ENCODE results near the gene SRP14.
A peak's percentile ranks its signal among the peaks of the same experiment; 100 is the strongest.
"Not testable (repeated sequence)": the region's sequence is repeated elsewhere in the genome, so short reads cannot be mapped to it uniquely, and the experiment has no call there.

SRP14 gene, protein sequence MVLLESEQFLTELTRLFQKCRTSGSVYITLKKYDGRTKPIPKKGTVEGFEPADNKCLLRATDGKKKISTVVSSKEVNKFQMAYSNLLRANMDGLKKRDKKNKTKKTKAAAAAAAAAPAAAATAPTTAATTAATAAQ

DNA sequence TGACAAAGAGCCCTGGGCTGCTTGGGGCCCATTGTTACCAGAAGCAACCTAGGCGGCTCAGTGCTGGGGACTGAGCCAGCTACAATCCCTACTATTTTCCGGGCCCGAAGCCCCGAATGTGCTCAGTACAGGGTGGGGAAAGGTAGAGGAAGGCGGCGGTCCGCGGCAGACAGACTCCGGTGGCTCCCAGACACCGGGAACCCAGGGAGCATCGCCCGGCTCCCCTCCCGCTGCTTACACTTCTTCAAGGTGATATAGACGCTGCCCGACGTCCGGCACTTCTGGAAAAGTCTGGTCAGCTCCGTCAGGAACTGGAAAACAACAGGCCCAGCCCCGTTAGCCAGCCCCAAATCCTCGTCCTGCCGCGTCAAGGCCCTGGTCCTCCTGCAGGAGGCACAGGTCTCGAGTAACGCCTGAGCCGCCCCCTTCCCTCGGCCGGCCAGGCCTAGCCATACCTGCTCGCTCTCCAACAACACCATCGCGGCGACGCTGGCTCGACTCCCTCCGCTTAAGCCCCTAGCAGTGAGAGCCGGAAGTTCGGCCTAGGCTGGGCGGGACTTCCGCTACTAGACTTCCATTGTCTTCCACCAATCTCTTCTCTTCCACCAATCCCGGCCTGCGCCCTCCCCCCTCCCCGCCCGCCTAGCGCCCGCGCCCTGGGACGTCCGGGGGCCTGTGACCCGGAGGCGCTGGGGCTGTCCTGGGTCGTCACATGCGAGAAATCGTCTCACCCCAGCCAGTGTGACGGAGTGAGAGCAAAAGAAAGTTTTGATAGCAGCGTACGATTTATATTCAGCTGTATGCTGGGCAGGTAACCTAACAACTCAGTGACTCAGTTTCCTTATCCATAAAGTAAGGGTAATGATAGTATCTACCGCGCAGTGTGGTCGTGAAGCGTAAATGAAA, at the start of gene SRP14:
TSS of gene SRP14 (minus strand) at position 544 of the 906 bp plus-strand sequence. CDS start at position 479, 65 bp downstream.
- peak; percentile 84 for DNase-seq

GRCh38 chr15:40087991-40088928, 49.3 kb upstream of the SRP14 start:
- no peak for DNase-seq

DNA sequence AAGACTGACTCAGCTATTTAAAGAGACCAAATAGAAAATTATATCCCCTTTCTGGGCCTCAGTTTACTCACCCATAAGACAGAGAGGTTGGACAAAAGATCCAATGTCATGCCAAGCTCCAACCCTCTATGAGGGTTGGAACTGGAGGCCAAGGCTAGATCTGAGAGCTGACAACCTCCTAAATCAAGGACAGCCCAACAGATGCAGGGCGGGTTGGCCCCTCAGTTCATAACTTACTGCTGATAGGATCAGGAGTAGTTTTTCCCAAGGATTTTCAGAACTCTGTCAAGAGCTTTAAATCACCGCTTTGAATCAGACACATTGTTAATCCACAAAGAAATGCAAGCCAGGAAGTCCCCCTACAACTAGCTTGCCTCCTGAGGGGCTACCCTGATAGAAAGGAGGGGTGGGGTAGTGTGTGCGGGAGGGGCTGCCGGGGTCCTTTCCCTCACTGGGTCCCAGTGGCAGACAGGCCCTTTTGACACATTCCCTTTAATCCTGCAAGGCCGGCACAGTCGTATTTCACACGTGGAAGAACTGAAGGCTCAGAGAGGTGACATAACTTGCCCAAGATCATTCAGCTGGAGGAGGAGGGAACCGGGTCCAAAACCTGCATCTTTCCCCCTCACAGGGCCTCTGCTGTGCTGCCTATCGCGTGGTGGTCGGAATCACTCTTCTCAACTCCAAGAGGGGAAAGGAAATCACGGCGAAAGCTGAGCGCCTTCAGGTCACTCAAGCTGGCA, 48.3 kb upstream of the SRP14 start:
- no peak for DNase-seq

DNA sequence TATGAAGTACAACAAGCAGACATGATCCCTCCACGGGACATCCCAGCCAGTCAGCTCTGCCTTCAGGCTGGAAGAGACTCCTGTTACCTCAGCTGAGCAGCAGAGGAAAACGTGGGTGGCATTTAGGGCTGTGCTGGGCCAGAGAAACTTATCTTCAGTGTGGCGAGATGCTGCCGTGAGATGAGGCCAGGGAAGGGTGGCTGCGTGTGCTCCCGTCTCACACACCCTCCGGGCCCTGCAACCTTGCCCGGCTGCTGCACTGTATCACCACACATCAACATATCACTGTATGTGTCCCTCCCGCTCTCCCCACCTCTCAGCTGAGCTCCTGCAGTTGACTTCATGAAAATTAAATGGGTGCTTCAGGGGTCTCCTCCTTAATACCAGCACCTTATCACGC, 46.3 kb upstream of the SRP14 start:
- no peak for DNase-seq

GRCh38 chr15:40084650-40085049, 45.7 kb upstream of the SRP14 start:
- no peak for DNase-seq

DNA sequence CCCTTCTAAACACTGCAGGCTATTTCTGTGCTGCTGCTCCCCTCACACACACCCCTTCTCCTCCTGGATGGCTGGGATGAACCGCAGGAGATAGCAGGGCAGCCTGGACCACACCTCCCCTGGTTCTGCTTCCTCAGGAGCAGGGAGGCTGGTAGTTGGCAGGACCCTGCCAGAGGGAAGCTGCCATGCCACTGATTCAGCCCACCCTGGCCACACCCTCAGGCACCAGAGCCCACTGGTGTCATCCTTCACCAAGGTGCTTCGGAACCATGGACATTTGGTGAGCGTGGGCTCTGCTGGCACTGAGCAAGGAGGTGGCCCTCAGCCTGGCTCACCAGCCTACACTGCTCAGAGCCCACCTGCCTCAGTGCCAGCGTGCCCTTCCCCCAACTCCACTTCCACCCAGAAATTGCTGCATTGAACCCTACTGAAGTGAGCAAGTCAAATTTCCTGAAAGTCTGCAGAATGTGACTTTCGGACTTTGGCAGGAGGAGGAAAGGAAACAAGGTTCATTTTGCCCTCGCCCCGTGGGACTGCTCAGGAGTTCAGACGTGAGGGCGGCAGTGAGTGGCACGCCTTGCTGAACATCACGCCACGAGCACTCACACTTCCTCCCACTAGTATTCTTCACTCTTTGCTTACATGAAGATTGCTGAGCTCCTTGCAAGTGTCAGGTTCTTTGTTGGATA, 43.4 kb upstream of the SRP14 start:
- no peak for DNase-seq

DNA sequence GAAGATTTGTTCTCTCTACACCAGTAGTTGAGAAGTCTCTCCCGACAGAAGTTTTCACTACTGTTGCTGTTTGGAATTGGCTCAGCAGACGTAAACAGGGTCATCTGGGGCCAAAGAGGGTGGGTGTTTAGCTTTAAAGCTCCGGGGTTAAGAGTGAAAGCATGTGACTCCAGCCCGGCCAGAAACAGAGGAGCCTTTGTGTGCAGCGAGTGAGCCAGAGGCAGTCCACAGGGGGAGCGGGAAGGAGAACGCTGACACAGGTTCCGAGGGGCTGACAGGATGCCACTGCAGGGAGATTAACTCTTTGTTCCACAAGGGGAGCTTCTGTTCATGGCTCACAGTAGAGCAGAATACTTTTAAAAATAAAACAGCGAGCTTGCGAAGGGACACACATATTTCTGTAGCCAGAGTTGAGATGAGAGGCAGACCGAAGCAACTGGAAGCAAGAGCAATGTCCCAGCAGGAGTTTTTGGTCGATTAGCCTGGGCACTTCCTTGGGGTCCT, 42.8 kb upstream of the SRP14 start:
- no peak for DNase-seq

- no peak for DNase-seq
Measured at GRCh38 chr15:40080847-40081246, 41.9 kb upstream of the SRP14 start.

GRCh38 chr15:40080104-40080503, 41.1 kb upstream of the SRP14 start:
- no peak for DNase-seq

DNA sequence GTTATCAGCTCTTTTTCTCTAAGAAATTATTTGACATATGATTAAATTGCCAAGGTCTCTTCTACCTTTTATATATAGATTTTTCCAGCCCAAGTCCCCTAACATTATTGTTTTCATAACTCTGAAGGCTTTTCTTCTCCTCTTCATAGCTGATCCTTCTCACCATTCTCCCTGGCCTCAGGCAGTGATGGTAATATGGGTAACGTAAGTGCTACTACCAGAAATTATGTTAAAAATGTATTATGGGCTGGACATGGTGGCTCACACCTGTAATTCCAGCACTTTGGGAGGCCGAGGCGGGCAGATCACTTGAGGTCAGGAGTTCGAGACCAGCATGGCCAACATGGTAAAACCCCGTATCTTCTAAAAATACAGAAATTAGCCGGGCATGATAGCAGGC, 40.5 kb upstream of the SRP14 start:
- DNase-seq, result no peak

GRCh38 chr15:40075298-40076044, 36.5 kb upstream of the SRP14 start:
- no peak for DNase-seq

GRCh38 chr15:40074656-40075055, 35.7 kb upstream of the SRP14 start:
- DNase-seq, result not testable (repeated sequence)

GRCh38 chr15:40073716-40074490, 34.9 kb upstream of the SRP14 start:
- not testable (repeated sequence) for DNase-seq

DNA sequence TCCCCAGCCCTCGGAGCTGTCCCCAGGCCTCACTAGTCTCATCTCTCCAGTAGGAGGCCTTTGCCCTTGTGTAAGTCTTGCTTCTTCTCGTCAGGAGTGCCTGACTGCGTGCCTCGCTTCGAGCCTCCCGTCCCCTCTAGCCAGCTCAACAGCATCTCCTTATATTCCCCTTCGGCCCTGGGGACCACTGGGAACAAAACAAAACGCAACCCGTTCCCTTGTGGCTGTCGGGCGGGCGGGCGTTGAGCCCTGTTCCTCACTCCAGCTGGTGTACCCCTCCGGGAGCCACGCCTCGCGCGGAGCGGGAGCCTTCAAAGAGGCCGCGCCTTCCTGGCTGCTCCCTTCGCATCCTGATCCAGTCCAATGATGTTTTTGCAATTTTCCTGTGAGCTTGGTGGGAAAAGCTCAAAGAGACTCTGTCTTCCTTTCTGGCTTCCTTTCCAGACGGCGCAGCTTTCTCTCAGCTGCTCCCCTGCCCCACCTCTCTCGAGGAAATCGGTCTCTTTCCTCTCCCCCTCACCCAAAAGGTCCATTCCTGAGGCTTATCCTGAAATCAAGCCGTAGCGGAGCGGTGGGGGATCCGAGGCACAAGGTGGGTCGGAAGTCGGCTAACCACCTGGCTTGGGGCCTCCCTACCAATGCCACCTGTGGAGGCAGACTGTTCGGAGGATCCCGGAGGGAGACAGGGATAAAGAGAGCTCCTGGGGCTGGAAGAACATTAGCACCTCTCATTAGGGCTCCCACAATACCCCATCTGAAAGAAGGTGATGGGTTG, 33.4 kb upstream of the SRP14 start:
- no peak for DNase-seq

DNA sequence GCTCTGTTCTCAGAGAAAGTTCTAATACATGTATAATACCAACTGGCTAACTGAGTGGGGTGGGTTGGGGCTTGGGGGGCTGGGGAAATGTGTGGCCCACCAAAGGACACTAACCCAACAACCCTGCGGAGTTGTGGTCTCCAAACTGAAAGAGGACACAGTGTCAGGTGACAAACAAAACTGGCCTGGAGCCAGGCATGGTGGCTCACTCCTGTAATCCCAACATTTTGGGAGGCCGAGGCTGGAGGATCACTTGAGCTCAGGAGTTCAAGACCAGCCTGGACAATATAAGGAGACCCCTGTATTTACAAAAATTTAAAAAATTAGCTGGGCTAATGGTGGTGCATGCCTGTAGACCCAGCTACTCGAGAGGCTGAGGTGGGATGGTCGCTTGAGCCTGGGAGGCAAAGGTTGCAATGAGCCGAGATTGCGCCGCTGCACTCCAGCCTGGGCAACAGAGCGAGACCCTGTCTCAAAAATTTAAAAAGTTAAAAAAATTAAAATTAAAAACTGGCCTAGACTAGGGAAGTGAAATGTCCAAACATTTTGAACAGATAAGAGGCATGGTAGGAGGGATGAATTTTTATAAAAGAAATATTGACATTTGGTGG, 31.7 kb upstream of the SRP14 start:
- no peak for DNase-seq

- no peak for DNase-seq
Measured at GRCh38 chr15:40070166-40070557, 31.2 kb upstream of the SRP14 start.

DNA sequence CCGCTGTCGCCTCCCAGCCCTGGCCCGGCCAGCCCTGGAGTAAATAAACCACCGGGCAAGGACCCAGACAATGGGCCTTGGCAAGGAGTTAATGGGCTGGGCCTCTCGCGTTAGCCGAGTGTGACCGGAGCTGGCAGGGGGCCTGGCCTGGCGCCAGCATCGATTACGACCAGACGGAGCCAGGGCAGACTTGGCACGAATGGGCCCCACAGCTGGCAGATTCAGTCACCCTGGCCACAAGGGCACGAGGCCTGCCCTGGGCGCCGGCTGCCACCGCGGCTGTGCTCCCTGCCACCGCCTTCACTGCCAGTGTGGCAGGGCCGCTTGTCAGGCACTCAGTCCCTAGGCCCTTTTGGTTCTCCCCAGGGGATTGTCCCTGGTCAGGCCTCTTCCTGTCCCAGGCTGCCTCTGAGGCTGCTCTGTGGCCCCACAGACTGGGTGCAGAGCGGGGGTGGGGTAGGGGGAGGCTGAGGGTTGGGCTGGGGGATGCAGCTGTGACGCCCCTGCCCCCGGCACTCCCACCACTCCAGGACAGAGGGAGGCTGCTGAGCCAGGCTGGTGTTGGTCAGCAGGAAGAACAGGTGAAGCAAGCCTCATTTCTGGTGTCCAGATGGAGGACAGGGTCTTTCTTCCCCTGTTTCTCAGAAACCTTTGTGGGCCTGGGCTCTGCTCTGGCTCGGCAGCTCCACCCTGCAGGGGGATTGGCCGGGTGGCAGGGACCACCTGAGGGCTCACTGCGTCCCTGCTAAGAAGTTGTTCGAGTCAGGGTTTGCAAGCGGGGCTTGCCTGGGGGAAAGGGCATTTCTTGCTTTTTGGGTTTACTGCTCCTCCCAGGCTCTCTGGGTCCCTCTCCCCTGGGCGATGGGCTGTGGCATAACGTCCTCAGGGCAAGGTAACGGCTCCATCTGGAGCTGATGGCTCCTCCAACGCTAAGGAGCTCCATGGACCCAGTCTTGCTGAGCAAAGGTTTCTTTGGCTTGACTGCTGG, 30.5 kb upstream of the SRP14 start:
- DNase-seq, result no peak
